MM.1S (cell line): ENCODE data around the gene PSTK.

Source experiments
- EZH2 ChIP-seq: fragments of 300-600 bp; sonication (generic); optimal IDR thresholded peaks from 2 replicates; pipeline ENCODE3; 2017; ENCODE audit warnings: low read depth, mild to moderate bottlenecking, antibody characterized with exemption, low read length, mixed read lengths
- TF ChIP-seq, protein P1 (sequence below): fragments of 300-600 bp; sonication (generic); IDR thresholded peaks from 2 replicates; pipeline ENCODE4 v1.5.1; 2016; ENCODE audit warnings: antibody characterized with exemption, low read length, mixed read lengths

GRCh38 chr10:123038782-123039631 lies 58.8 kb downstream of the PSTK start:
- TF ChIP-seq, protein P1, sequence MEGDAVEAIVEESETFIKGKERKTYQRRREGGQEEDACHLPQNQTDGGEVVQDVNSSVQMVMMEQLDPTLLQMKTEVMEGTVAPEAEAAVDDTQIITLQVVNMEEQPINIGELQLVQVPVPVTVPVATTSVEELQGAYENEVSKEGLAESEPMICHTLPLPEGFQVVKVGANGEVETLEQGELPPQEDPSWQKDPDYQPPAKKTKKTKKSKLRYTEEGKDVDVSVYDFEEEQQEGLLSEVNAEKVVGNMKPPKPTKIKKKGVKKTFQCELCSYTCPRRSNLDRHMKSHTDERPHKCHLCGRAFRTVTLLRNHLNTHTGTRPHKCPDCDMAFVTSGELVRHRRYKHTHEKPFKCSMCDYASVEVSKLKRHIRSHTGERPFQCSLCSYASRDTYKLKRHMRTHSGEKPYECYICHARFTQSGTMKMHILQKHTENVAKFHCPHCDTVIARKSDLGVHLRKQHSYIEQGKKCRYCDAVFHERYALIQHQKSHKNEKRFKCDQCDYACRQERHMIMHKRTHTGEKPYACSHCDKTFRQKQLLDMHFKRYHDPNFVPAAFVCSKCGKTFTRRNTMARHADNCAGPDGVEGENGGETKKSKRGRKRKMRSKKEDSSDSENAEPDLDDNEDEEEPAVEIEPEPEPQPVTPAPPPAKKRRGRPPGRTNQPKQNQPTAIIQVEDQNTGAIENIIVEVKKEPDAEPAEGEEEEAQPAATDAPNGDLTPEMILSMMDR: no peak
- TF ChIP-seq EZH2: no peak
